ENCODE data around the gene BTNL8.
"Not testable (repeated sequence)": the region's sequence is repeated elsewhere in the genome, so short reads cannot be mapped to it uniquely, and the experiment has no call there.

Gene BTNL8

GRCh38 chr5:180865981-180866695 lies 32.8 kb upstream of the BTNL8 start:
- Histone ChIP-seq H3K4me2 (ENCODE audit: low read length) (no peak overlapping the region), H3K9me3 (replicated peaks; ENCODE audit: low read length) (no peaks in the 10 kb centered on the region), H3K27me3 (ENCODE audit: control insufficient read depth, insufficient read depth, low read length) (peaks cover 6% of the 10 kb centered on the region), H3K36me3 (ENCODE audit: insufficient read depth, low read length) (no peaks in the 10 kb centered on the region), H3K4me1 (ENCODE audit: control insufficient read depth, insufficient read depth, low read length) (no peaks in the 10 kb centered on the region), H3K4me3 (ENCODE audit: low read length) (no peak overlapping the region), H3K9ac (ENCODE audit: low read depth, low read length) (no peak overlapping the region)

GRCh38 chr5:180866985-180867384 lies 32.0 kb upstream of the BTNL8 start:
- Histone ChIP-seq H3K4me1 (ENCODE audit: control insufficient read depth, insufficient read depth, low read length) (no peaks in the 10 kb centered on the region), H3K9ac (ENCODE audit: low read depth, low read length) (no peak overlapping the region), H3K4me2 (ENCODE audit: low read length) (no peak overlapping the region)

GRCh38 chr5:180868960-180869359 lies 30.0 kb upstream of the BTNL8 start:
- no peak overlapping the region for H3K9ac ChIP-seq (ENCODE audit: low read depth, low read length)
- no peaks in the 10 kb centered on the region for H3K4me1 ChIP-seq (ENCODE audit: control insufficient read depth, insufficient read depth, low read length)
- no peak overlapping the region for H3K4me2 ChIP-seq (ENCODE audit: low read length)
- no peaks in the 10 kb centered on the region for H3K36me3 ChIP-seq (ENCODE audit: insufficient read depth, low read length)
- H3K9me3 ChIP-seq (replicated peaks; ENCODE audit: low read length) = no peaks in the 10 kb centered on the region
- H3K4me3 ChIP-seq (ENCODE audit: low read length) = no peak overlapping the region
- H3K27me3 ChIP-seq (ENCODE audit: control insufficient read depth, insufficient read depth, low read length) = peaks cover 8% of the 10 kb centered on the region

More at GRCh38 chr5:180866985-180867384, 32.0 kb upstream of the BTNL8 start:
- Histone ChIP-seq H3K36me3 (ENCODE audit: insufficient read depth, low read length) (no peaks in the 10 kb centered on the region), H3K9me3 (replicated peaks; ENCODE audit: low read length) (no peaks in the 10 kb centered on the region), H3K27me3 (ENCODE audit: control insufficient read depth, insufficient read depth, low read length) (peaks cover 6% of the 10 kb centered on the region), H3K4me3 (ENCODE audit: low read length) (no peak overlapping the region)

- no peak overlapping the region for H3K9ac ChIP-seq (ENCODE audit: low read depth, low read length)
- no peaks in the 10 kb centered on the region for H3K9me3 ChIP-seq (replicated peaks; ENCODE audit: low read length)
- no peaks in the 10 kb centered on the region for H3K4me1 ChIP-seq (ENCODE audit: control insufficient read depth, insufficient read depth, low read length)
- H3K4me2 ChIP-seq (ENCODE audit: low read length) = no peak overlapping the region
- H3K36me3 ChIP-seq (ENCODE audit: insufficient read depth, low read length) = no peaks in the 10 kb centered on the region
- peaks cover 8% of the 10 kb centered on the region for H3K27me3 ChIP-seq (ENCODE audit: control insufficient read depth, insufficient read depth, low read length)
- no peak overlapping the region for H3K4me3 ChIP-seq (ENCODE audit: low read length)
These were observed 29.4 kb upstream of the BTNL8 start for GRCh38 chr5:180869587-180869986.

GRCh38 chr5:180870276-180871068 lies 28.5 kb upstream of the BTNL8 start:
- peaks cover 8% of the 10 kb centered on the region for H3K27me3 ChIP-seq (ENCODE audit: control insufficient read depth, insufficient read depth, low read length)
- H3K4me2 ChIP-seq (ENCODE audit: low read length) = no peak overlapping the region
- H3K9me3 ChIP-seq (replicated peaks; ENCODE audit: low read length) = no peaks in the 10 kb centered on the region
- H3K4me3 ChIP-seq (ENCODE audit: low read length) = no peak overlapping the region
- H3K36me3 ChIP-seq (ENCODE audit: insufficient read depth, low read length) = no peaks in the 10 kb centered on the region
- H3K4me1 ChIP-seq (ENCODE audit: control insufficient read depth, insufficient read depth, low read length) = no peaks in the 10 kb centered on the region
- H3K9ac ChIP-seq (ENCODE audit: low read depth, low read length) = no peak overlapping the region

- H3K9ac ChIP-seq (ENCODE audit: low read depth, low read length) = no peak overlapping the region
- no peak overlapping the region for H3K4me2 ChIP-seq (ENCODE audit: low read length)
- H3K9me3 ChIP-seq (replicated peaks; ENCODE audit: low read length) = no peaks in the 10 kb centered on the region
- no peaks in the 10 kb centered on the region for H3K4me1 ChIP-seq (ENCODE audit: control insufficient read depth, insufficient read depth, low read length)
- no peaks in the 10 kb centered on the region for H3K36me3 ChIP-seq (ENCODE audit: insufficient read depth, low read length)
- no peak overlapping the region for H3K4me3 ChIP-seq (ENCODE audit: low read length)
- peaks cover 8% of the 10 kb centered on the region for H3K27me3 ChIP-seq (ENCODE audit: control insufficient read depth, insufficient read depth, low read length)
These were observed 26.5 kb upstream of the BTNL8 start for GRCh38 chr5:180872419-180872818.

GRCh38 chr5:180873615-180874520 lies 25.1 kb upstream of the BTNL8 start:
- H3K36me3 ChIP-seq (ENCODE audit: insufficient read depth, low read length) = no peaks in the 10 kb centered on the region
- no peak overlapping the region for H3K4me3 ChIP-seq (ENCODE audit: low read length)
- H3K9ac ChIP-seq (ENCODE audit: low read depth, low read length) = no peak overlapping the region

GRCh38 chr5:180874804-180875582 lies 24.0 kb upstream of the BTNL8 start:
- Histone ChIP-seq H3K4me3 (ENCODE audit: low read length) (no peak overlapping the region), H3K27me3 (ENCODE audit: control insufficient read depth, insufficient read depth, low read length) (peaks cover 5% of the 10 kb centered on the region), H3K9me3 (replicated peaks; ENCODE audit: low read length) (no peaks in the 10 kb centered on the region), H3K4me1 (ENCODE audit: control insufficient read depth, insufficient read depth, low read length) (no peaks in the 10 kb centered on the region), H3K4me2 (ENCODE audit: low read length) (no peak overlapping the region), H3K36me3 (ENCODE audit: insufficient read depth, low read length) (no peaks in the 10 kb centered on the region), H3K9ac (ENCODE audit: low read depth, low read length) (no peak overlapping the region)

More at GRCh38 chr5:180873615-180874520, 25.1 kb upstream of the BTNL8 start:
- Histone ChIP-seq H3K4me1 (ENCODE audit: control insufficient read depth, insufficient read depth, low read length) (no peaks in the 10 kb centered on the region), H3K27me3 (ENCODE audit: control insufficient read depth, insufficient read depth, low read length) (peaks cover 8% of the 10 kb centered on the region), H3K9me3 (replicated peaks; ENCODE audit: low read length) (no peaks in the 10 kb centered on the region), H3K4me2 (ENCODE audit: low read length) (no peak overlapping the region)

GRCh38 chr5:180875860-180876426 lies 23.0 kb upstream of the BTNL8 start:
- no peak overlapping the region for H3K4me3 ChIP-seq (ENCODE audit: low read length)
- H3K27me3 ChIP-seq (ENCODE audit: control insufficient read depth, insufficient read depth, low read length) = peaks cover 2% of the 10 kb centered on the region
- H3K4me1 ChIP-seq (ENCODE audit: control insufficient read depth, insufficient read depth, low read length) = no peaks in the 10 kb centered on the region
- H3K4me2 ChIP-seq (ENCODE audit: low read length) = no peak overlapping the region
- no peaks in the 10 kb centered on the region for H3K36me3 ChIP-seq (ENCODE audit: insufficient read depth, low read length)
- no peaks in the 10 kb centered on the region for H3K9me3 ChIP-seq (replicated peaks; ENCODE audit: low read length)
- H3K9ac ChIP-seq (ENCODE audit: low read depth, low read length) = no peak overlapping the region

- not testable (repeated sequence) for H3K9ac ChIP-seq (ENCODE audit: low read depth, low read length); H3K4me2 ChIP-seq (ENCODE audit: low read length); H3K4me1 ChIP-seq (ENCODE audit: control insufficient read depth, insufficient read depth, low read length); H3K36me3 ChIP-seq (ENCODE audit: insufficient read depth, low read length); H3K4me3 ChIP-seq (ENCODE audit: low read length); H3K27me3 ChIP-seq (ENCODE audit: control insufficient read depth, insufficient read depth, low read length); H3K9me3 ChIP-seq (replicated peaks; ENCODE audit: low read length)
These were observed 13.0 kb upstream of the BTNL8 start for GRCh38 chr5:180885845-180886529.

Data from skeletal muscle satellite cell (primary cell).